Measurements from ENCODE around the gene CERS1.

CERS1 gene

GRCh38 chr19:18858906-18859646 is 36.9 kb downstream of the CERS1 start (continued):
- TF ChIP-seq ZSCAN16 (tag by site-specific recombination; IDR thresholded peaks at IDR 0.05) = no peak
- TF ChIP-seq ZNF670 (tag by site-specific recombination; IDR thresholded peaks at IDR 0.05; ENCODE audit: low read depth) = no peak
- no peak for TF ChIP-seq ZNF629 (tag by site-specific recombination; IDR thresholded peaks at IDR 0.05)
- TF ChIP-seq, protein P1, sequence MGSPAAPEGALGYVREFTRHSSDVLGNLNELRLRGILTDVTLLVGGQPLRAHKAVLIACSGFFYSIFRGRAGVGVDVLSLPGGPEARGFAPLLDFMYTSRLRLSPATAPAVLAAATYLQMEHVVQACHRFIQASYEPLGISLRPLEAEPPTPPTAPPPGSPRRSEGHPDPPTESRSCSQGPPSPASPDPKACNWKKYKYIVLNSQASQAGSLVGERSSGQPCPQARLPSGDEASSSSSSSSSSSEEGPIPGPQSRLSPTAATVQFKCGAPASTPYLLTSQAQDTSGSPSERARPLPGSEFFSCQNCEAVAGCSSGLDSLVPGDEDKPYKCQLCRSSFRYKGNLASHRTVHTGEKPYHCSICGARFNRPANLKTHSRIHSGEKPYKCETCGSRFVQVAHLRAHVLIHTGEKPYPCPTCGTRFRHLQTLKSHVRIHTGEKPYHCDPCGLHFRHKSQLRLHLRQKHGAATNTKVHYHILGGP (tag by site-specific recombination; IDR thresholded peaks at IDR 0.05) = no peak
- TF ChIP-seq ZNF624 (tag by site-specific recombination; IDR thresholded peaks at IDR 0.05) = no peak
- TF ChIP-seq MZF1 (tag by site-specific recombination; IDR thresholded peaks at IDR 0.05; ENCODE audit: borderline replicate concordance) = no peak

DNA sequence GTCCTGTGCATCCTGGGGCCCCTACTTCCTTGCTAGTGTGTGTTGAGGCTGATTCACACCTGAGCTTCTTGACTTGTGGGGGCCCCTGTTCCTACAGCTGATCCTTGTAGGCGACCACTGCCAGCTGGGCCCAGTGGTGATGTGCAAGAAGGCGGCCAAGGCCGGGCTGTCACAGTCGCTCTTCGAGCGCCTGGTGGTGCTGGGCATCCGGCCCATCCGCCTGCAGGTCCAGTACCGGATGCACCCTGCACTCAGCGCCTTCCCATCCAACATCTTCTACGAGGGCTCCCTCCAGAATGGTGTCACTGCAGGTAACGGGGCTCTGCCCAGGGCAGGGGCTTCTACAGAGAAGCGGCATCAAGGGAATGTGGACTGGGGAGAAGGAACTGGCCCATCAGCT is 38.7 kb downstream of the CERS1 start:
- CTCF ChIA-PET = interaction anchor here (1.1 to 2.7 kb wide), 3 partner anchors 9 to 14 kb away, joined by 4 to 22 read pairs (median 7); no protein-coding TSS in a partner anchor
- Histone ChIP-seq H3K4me1 (ENCODE audit: control insufficient read depth, insufficient read depth, low read length) (no peaks in the 10 kb centered on the region), H3K27ac (ENCODE audit: extremely low read depth, low read depth, low read length) (no peak overlapping the region), H3K36me3 (ENCODE audit: control insufficient read depth in 2 of 2, insufficient read depth in 1 of 2, low read length in 2 of 2) (peaks cover 19 to 99% of the 10 kb centered on the region in 2 experiments), H3K9me3 (ENCODE audit: control insufficient read depth, insufficient read depth, low read depth, low read length) (no peaks in the 10 kb centered on the region), H3K4me3 (ENCODE audit: low read depth, low read length) (no peak overlapping the region)
- TF ChIP-seq ZNF600 (tag by site-specific recombination; IDR thresholded peaks at IDR 0.05) (no peak), ZNF530 (tag by site-specific recombination; IDR thresholded peaks at IDR 0.05; ENCODE audit: low read depth) (no peak), ZNF10 (tag by site-specific recombination; IDR thresholded peaks at IDR 0.05) (no peak), ZXDB (tag by site-specific recombination; IDR thresholded peaks at IDR 0.05) (no peak), REPIN1 (tag by site-specific recombination; IDR thresholded peaks at IDR 0.05; ENCODE audit: low read depth) (no peak), HOXA7 (CRISPR knock-in tag; IDR thresholded peaks at IDR 0.05; ENCODE audit: borderline replicate concordance) (no peak)
- POLR2A ChIA-PET = no interaction called here

DNA sequence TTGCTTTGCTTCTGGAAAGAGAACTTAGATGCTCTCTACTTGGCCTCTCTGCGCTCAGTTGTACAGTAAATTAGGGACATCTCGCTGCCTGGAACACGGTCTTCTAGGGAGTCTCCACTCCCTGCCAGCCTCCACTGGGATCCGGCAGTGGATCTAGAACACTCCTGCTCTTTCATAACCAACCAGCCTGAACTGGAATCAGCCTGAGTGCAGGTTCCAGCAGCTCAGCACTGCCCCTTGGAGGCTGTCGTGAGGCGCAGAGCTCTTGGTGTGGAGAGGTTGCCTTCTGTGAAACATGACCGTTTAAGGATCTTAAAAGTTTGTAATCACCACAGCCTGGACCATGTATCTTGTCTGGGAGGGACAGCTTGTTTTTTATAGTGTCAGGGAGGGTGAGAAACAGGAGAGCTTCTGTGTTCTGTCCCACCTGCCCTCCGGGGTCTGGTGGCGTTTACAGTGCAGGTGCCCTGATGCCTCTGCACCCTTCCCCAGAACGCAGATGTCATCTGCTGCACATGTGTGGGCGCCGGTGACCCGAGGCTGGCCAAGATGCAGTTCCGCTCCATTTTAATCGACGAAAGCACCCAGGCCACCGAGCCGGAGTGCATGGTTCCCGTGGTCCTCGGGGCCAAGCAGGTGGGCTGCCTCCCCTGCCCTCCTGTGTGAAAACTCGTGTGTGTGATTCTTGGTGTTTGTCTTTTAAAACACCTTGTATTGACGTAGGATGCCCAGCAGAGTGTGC is 39.4 kb downstream of the CERS1 start:
- POLR2A ChIA-PET = interaction anchor here (0.5 to 1.1 kb wide), 3 partner anchors 10 to 193 kb away, joined by 3 read pairs; no protein-coding TSS in a partner anchor
- Histone ChIP-seq H3K9me3 (ENCODE audit: control insufficient read depth, insufficient read depth, low read depth, low read length) (no peaks in the 10 kb centered on the region), H3K36me3 (ENCODE audit: control insufficient read depth in 2 of 2, insufficient read depth in 1 of 2, low read length in 2 of 2) (peaks cover 12 to 99% of the 10 kb centered on the region in 2 experiments), H3K4me3 (ENCODE audit: low read depth, low read length) (no peak overlapping the region), H3K4me1 (ENCODE audit: control insufficient read depth, insufficient read depth, low read length) (no peaks in the 10 kb centered on the region), H3K27ac (ENCODE audit: extremely low read depth, low read depth, low read length) (no peak overlapping the region)
- CTCF ChIA-PET = interaction anchor here (0.5 to 1.6 kb wide), 6 partner anchors 9 to 318 kb away, joined by 3 to 8 read pairs (median 4); no protein-coding TSS in a partner anchor
- no peak for TF ChIP-seq ZNF114 (tag by site-specific recombination; IDR thresholded peaks at IDR 0.05)
- TF ChIP-seq ZNF292 (tag by site-specific recombination; IDR thresholded peaks at IDR 0.05; ENCODE audit: borderline replicate concordance, low read depth) = no peak
- TF ChIP-seq ZNF501 (tag by site-specific recombination; IDR thresholded peaks at IDR 0.05) = no peak
- no peak for TF ChIP-seq ZNF214 (tag by site-specific recombination; IDR thresholded peaks at IDR 0.05; ENCODE audit: borderline replicate concordance)
- no peak for TF ChIP-seq ZNF548 (tag by site-specific recombination; IDR thresholded peaks at IDR 0.05)
- no peak for TF ChIP-seq ZNF23 (tag by site-specific recombination; IDR thresholded peaks at IDR 0.05; ENCODE audit: borderline replicate concordance)
- TF ChIP-seq PBX3 (CRISPR knock-in tag; IDR thresholded peaks at IDR 0.05) = no peak
- TF ChIP-seq, protein P2, sequence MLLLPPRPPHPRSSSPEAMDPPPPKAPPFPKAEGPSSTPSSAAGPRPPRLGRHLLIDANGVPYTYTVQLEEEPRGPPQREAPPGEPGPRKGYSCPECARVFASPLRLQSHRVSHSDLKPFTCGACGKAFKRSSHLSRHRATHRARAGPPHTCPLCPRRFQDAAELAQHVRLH (tag by site-specific recombination; IDR thresholded peaks at IDR 0.05) = no peak
- TF ChIP-seq ZNF223 (tag by site-specific recombination; IDR thresholded peaks at IDR 0.05) = no peak
- no peak for TF ChIP-seq ZNF610 (tag by site-specific recombination; IDR thresholded peaks at IDR 0.05; ENCODE audit: borderline replicate concordance)

All from HEK293 (cell line).